Tibial nerve (tissue), 4 donors: ENCODE measurements around the gene SUFU. TPM values are rescaled to one million over a fixed set of nuclear protein-coding genes. Genes with fewer than 3 reads are reported as not detected.

ENCODE experiments used
- DNase-seq, 2 donors: peaks; one replicate each; pipeline ENCODE4 v3.0.0-alpha.2; 2019; ENCODE audit warnings: low spot score in 2 of 2
- H3K27ac ChIP-seq, 4 donors: fragments of 200-600 bp; sonication (generic) in 3 of 4; one replicate each; pipeline ENCODE4 v1.5.1; 2017 to 2019; ENCODE audit warnings: mild to moderate bottlenecking in 1 of 4
- H3K27me3 ChIP-seq, 2 donors: fragments of 200-600 bp; sonication (generic) in 1 of 2; one replicate each; pipeline versions ENCODE4 v1.5.1 to v1.6.0; 2017 to 2019
- H3K36me3 ChIP-seq, 3 donors: fragments of 200-600 bp; sonication (generic); one replicate each; pipeline ENCODE4 v1.5.1; 2018 to 2019
- H3K4me1 ChIP-seq, 4 donors: fragments of 200-600 bp; sonication (generic) in 3 of 4; one replicate each; pipeline ENCODE4 v1.5.1; 2017 to 2019
- H3K4me3 ChIP-seq, 4 donors: fragments of 200-600 bp; sonication (generic) in 3 of 4; one replicate each; pipeline ENCODE4 v1.5.1; 2017 to 2019; ENCODE audit warnings: mild to moderate bottlenecking in 1 of 4, moderate library complexity in 1 of 4
- H3K9me3 ChIP-seq, 4 donors: fragments of 200-600 bp; sonication (generic) in 3 of 4; one replicate each; pipeline ENCODE4 v1.5.1; 2017 to 2019
- EP300 ChIP-seq, 2 donors: sonication (generic); formaldehyde crosslinking; IDR thresholded peaks; one replicate each; pipeline ENCODE4 v1.6.1; 2017; ENCODE audit warnings: antibody characterized with exemption in 2 of 2, mild to moderate bottlenecking in 1 of 2
- POLR2A ChIP-seq, 2 donors: fragments of 450-650 bp; IDR thresholded peaks; one replicate each; pipeline ENCODE4 v1.6.1; 2017; ENCODE audit warnings: antibody characterized with exemption in 2 of 2, mild to moderate bottlenecking in 2 of 2, moderate library complexity in 2 of 2
- WGBS, 2 donors: methylation state at CpG; one replicate each; pipeline ENCODE4 v1.1.5; 2018; 5-methylcytosine and 5-hydroxymethylcytosine counted together
- total RNA-seq, 4 donors: library from RNA; depleted of rRNA; stranded (reverse); fragments of >200 nt; gene quantifications; one replicate each; pipeline ENCODE4 v1.1.0, GENCODE V29; 2016
- TF ChIP-seq, protein P1 (sequence below), 5 experiments: fragments of 200-600 bp in 3 of 5; fragments of 450-650 bp in 2 of 5; sonication (generic) in 3 of 5; IDR thresholded peaks; one replicate each; pipeline ENCODE4 v1.5.1; 2016 to 2019; ENCODE audit warnings: antibody characterized with exemption in 5 of 5, mild to moderate bottlenecking in 3 of 5, moderate library complexity in 2 of 5

The SUFU gene
- total RNA-seq, 4 donors from 2014 or later, result 9.8 to 17.1 (median 14.2) TPM

DNA sequence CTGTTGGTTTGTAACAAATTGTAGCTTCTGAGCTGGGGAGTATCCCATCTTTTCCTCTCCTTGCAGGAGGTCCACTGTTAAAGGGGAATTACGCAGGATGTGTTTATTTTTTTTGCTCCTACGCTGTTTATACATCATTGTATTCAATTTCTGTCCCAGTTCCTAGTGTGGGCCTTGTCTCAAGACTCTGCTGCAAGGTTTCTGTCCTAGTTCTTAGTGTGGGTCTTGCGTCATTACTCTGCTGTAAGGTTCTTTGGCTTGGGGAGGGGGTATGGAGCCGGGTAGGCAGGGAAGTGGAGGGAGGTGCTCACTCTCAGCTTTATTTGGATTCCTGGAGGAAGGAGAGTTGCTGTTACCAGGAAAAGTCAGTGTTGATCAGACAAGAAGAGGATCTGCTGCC lies 76.5 kb downstream of the SUFU start:
- Histone ChIP-seq H3K27me3 (no peaks in the 10 kb centered on the region), H3K27ac (peak overlapping the region; percentile 13 to 82 (median 60)), H3K4me1 (peaks cover 0 to 58% (median 37%) of the 10 kb centered on the region in 4 donors), H3K9me3 (no peaks in the 10 kb centered on the region), H3K4me3 (no peak overlapping the region), H3K36me3 (no peaks in the 10 kb centered on the region)
- no peak for TF ChIP-seq POLR2A (IDR thresholded peaks at IDR 0.05)
- TF ChIP-seq EP300 (IDR thresholded peaks at IDR 0.05), result peak in 1 of 2 donors; percentile 10
- TF ChIP-seq, protein P1, sequence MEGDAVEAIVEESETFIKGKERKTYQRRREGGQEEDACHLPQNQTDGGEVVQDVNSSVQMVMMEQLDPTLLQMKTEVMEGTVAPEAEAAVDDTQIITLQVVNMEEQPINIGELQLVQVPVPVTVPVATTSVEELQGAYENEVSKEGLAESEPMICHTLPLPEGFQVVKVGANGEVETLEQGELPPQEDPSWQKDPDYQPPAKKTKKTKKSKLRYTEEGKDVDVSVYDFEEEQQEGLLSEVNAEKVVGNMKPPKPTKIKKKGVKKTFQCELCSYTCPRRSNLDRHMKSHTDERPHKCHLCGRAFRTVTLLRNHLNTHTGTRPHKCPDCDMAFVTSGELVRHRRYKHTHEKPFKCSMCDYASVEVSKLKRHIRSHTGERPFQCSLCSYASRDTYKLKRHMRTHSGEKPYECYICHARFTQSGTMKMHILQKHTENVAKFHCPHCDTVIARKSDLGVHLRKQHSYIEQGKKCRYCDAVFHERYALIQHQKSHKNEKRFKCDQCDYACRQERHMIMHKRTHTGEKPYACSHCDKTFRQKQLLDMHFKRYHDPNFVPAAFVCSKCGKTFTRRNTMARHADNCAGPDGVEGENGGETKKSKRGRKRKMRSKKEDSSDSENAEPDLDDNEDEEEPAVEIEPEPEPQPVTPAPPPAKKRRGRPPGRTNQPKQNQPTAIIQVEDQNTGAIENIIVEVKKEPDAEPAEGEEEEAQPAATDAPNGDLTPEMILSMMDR (IDR thresholded peaks at IDR 0.05), result no peak
- 44 to 55% methylated on average over 4 of the region's 4 CpGs for WGBS, 2 donors
- no peak for DNase-seq

DNA sequence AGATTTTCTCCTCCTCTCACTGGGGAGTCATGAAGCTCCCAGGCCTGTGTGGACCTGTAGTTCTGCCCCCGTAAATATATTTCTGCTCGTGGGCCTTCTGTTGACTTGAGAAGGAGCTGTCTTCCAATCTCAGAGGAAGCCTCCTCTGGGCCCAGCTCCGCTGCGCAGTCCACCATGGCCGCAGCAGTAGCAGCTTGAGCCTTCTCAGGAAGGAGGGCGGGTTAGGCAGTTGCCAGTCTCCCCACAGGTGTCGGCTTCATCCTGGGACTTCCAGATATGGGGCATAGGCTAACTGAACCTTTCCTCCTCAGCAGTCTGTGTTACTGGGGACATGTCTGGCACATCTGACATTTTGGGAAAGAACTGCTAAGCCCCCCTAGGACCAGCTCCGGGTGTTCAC lies 77.6 kb downstream of the SUFU start:
- no peaks in the 10 kb centered on the region for H3K36me3 ChIP-seq
- peak overlapping the region in 3 of 4 donors; percentile 40 to 82 (median 79) for H3K27ac ChIP-seq
- no peak for DNase-seq
- H3K27me3 ChIP-seq, result no peaks in the 10 kb centered on the region
- TF ChIP-seq, protein P1 (IDR thresholded peaks at IDR 0.05), result no peak
- TF ChIP-seq POLR2A (IDR thresholded peaks at IDR 0.05) (no peak), EP300 (IDR thresholded peaks at IDR 0.05) (no peak)
- peaks cover 0 to 58% (median 37%) of the 10 kb centered on the region in 4 donors for H3K4me1 ChIP-seq
- WGBS, 2 donors, result 66 to 75% methylated on average over 8 of the region's 8 CpGs
- no peaks in the 10 kb centered on the region for H3K9me3 ChIP-seq
- no peak overlapping the region for H3K4me3 ChIP-seq

DNA sequence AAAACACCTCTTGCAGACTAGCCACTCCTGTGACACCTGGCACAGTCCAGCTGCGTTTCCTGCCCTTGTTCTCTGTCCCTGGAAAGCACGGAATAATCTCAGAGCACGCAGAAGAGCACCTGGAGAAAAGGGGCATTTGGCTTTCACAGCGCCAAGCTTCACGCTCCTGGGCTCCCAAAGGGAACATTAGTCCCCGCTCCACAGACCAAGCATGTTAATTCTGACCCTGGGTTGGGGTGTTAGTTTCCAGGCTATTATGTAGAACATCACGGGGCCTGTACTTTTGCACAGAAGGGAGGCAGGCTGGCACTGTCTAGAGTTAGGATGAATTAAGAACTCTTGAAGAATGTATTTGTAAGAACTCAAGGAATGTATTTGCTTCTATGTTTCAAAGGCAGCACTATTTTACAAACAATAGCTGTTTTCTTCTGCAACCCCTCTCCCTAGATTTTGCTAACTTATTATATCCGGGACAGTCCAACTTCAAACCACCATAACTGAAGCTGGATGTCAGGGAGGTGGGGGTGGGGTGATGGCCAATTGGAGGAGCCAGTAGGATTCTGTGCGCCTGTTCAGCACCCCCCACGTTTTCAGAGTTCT lies 78.3 kb downstream of the SUFU start:
- Histone ChIP-seq H3K27ac (peak overlapping the region in 3 of 4 donors; percentile 13 to 82 (median 79)), H3K36me3 (no peaks in the 10 kb centered on the region), H3K9me3 (no peaks in the 10 kb centered on the region), H3K4me3 (no peak overlapping the region), H3K4me1 (peaks cover 0 to 58% (median 37%) of the 10 kb centered on the region in 4 donors), H3K27me3 (no peaks in the 10 kb centered on the region)
- TF ChIP-seq POLR2A (IDR thresholded peaks at IDR 0.05) (no peak), EP300 (IDR thresholded peaks at IDR 0.05) (no peak)
- TF ChIP-seq, protein P1 (IDR thresholded peaks at IDR 0.05), result no peak
- DNase-seq, result no peak
- 28 to 29% methylated on average over 10 of the region's 10 CpGs for WGBS, 2 donors

DNA sequence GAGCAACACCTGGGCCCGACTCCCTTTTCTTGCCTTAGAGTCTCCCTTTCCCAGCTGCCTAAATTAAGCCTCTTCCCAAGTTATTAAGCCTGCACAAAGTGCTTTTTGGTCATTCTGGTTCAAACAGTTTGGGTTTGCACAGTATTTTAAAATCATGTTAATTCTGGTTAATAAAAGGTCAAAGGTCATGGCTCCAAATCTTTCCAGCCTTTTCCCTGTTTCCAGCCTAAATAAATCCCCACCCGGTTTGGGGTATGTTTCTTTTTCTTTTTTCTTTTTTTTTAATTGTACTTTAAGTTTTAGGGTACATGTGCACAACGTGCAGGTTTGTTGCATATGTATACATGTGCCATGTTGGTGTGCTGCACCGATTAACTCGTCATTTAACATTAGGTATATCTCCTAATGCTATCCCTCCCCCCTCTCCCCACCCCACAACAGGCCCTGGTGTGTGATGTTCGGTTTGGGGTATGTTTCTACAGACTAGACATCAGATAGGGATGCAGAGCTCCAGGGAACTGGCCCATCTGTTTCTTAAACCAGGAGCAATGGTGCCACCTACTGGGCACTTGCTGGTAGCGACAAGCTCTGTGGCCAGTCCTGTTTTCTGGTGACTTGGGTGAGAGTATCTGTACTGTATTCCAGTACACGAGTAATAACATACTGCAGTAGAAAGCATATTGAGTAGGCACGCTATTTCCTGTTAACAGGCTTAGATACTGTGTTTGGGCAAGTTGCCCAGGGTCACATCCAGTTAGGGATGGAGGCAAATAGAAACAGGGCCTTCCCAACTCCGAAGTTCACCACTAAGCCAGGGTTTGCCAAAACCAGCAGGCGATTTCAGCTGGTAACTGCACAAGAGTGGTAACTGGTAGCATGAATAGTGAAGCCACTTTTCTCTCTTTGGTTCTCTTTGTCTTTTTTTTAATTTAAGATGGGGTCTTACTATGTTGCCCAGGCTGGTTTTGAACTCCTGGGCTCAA lies 80.0 kb downstream of the SUFU start:
- DNase-seq, result peak; percentile 80 to 94
- Histone ChIP-seq H3K27ac (peak overlapping the region in 2 of 4 donors; percentile 79 to 82), H3K27me3 (no peaks in the 10 kb centered on the region), H3K36me3 (no peaks in the 10 kb centered on the region), H3K4me1 (peaks cover 0 to 55% (median 36%) of the 10 kb centered on the region in 4 donors), H3K4me3 (no peak overlapping the region), H3K9me3 (no peaks in the 10 kb centered on the region)
- no peak for TF ChIP-seq EP300 (IDR thresholded peaks at IDR 0.05)
- TF ChIP-seq, protein P1 (IDR thresholded peaks at IDR 0.05), result peak; percentile 76 to 90 (median 85)
- no peak for TF ChIP-seq POLR2A (IDR thresholded peaks at IDR 0.05)
- WGBS, 2 donors, result 25 to 33% methylated on average over 11 of the region's 11 CpGs

DNA sequence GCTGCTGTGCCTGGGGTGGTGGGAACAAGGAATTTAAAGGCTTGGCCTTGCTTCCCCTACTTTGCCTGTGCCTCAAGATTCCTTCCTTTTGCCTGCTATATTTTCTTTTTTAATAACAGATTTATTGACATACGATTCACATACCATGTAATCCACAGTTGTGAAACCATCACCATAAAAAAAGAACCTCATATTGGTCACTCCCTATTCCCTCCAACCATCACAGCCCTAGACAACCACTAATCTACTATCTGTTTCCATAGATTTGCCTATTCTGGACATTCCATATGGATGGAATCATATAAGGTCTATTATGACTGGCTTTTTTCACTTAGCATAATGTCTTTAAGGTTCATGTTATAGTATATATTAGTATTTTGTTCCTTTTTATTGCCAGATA lies 81.3 kb downstream of the SUFU start:
- Histone ChIP-seq H3K36me3 (no peaks in the 10 kb centered on the region), H3K27ac (no peak overlapping the region), H3K4me1 (peaks cover 0 to 42% (median 25%) of the 10 kb centered on the region in 4 donors), H3K4me3 (no peak overlapping the region), H3K27me3 (no peaks in the 10 kb centered on the region), H3K9me3 (no peaks in the 10 kb centered on the region)
- TF ChIP-seq, protein P1 (IDR thresholded peaks at IDR 0.05), result no peak
- TF ChIP-seq POLR2A (IDR thresholded peaks at IDR 0.05), result no peak
- 56 to 58% methylated on average over 1 of the region's 1 CpG for WGBS, 2 donors
- DNase-seq, result no peak
